Measurements from ENCODE around the gene AOAH.

AOAH gene

DNA sequence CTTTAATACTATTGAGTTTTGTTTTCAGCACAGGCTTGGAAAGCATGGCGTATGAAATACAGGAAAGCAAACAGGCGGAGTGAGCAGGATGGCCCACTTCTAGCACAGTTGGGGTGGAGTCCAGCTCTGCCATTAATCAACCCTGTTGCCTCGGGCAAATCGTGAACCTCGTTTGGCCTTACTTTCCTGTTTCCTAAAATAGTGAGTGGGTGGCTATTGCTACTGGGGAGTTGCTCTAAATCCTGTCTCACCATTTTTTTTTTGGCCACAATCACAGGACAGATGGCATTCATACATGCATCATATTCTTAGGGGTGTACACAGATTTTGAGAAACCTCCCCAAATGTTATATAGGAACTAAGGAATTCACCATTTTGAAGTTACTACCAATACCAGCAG lies 176.9 kb downstream of the AOAH start:
- DNase-seq (ENCODE audit: low spot score), result no peak

DNA sequence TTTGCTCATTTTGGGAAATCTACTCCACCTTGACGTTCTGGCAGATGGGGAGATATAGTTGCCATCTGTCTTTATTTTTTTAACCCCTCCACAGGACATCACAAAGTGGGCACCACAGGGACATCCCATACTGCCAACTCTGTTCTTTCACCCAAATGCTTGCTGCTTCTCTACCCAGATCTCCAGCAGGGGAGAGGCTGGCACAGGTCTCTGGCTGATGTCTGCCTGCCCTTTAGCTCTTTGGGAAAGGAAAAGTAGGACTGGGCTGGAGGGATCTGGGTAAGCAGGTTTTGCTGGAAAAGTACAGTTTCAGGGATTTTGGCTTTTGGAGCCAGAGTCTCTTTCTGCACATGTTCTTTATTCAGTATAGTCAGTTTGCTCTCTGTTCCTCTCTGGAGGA lies 178.0 kb downstream of the AOAH start:
- DNase-seq (ENCODE audit: low spot score), result no peak

- DNase-seq (ENCODE audit: low spot score), result no peak
Observed at GRCh38 chr7:36545291-36545690, 179.0 kb downstream of the AOAH start.

GRCh38 chr7:36538126-36538525 lies 186.2 kb downstream of the AOAH start:
- DNase-seq (ENCODE audit: low spot score), result no peak

DNA sequence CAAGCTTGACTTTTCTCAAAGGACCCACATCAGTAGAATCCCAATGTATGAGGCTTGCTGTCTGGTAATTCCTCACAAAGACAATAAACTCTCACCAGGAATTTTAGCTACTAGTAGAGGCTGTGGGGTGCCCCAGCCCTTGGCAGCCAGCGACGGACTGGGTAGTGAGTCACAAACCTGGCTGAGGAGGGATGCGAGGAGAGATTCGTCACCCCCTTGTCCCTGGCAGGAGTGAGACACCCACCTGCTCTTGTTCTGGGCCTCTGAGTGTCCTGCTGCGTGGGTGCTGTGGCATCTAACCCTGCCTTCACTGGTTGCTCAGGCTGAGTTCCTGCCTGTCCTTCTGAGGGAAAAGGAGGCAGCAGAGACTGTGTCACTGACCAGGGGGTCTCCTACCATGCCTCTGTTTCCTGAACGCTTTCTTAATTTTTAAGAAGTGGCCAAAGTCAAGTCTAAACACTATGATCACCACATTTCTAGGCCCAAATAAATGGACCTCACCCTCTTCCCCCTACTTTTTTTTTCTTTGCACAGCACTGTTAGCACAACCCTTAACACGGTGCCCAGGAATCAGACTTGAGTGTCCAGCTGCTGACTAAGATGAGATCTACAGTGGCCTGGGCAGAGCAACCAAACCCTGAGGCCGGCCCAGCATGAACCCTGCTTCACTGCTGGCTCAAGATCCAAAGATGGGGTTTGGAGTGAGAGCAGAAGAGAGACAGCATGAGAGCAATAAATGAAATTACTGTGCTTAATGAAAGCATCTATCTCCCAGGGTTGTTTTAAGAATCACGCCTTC lies 188.2 kb downstream of the AOAH start:
- no peak for DNase-seq (ENCODE audit: low spot score)

DNA sequence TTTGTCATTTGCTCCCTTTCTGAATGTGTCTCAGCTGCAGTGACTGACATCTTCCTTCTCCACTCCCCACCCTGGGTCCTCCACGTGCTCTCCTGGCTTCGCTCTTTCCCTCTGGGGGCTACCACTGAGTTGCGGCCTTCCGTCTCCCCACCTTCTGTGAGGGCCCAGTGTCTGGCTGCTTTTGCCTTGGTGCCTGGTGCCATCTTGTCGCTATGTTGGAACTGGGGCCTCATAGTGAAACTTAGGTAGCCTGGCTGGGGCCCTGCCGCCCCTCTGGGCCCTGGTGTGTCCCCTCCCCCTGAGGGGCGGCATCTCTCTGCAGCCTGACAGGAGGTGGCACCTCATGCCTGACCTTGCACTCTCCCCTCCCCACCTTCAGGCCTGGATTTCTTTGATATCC lies 190.6 kb downstream of the AOAH start:
- DNase-seq (ENCODE audit: low spot score), result no peak

DNA sequence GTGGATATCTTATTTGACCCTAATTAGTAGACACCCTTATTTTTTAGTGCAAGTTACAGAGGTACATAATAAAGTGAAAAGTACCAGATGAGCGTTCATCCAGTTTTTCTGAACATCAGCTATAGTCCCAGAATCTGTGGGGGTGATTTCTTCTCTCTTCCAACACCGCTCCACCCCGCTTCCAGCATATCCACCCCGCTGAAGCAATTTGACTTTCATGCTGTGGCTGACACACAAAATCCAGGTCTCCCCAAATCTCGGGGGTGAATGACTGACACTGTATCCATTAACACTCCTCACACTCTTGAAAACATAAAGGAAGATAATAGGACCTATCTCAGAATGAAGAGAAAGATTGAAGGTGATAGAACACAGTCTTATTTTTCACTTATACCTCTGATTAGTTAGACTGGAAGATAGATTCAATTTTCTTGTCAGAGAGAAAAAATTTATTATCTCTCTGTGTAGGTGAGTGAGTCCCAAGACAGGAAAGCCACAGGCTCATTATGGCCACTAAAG lies 191.3 kb downstream of the AOAH start:
- DNase-seq (ENCODE audit: low spot score), result no peak

- DNase-seq (ENCODE audit: low spot score), result no peak
Observed at GRCh38 chr7:36531951-36532350, 192.3 kb downstream of the AOAH start.

DNA sequence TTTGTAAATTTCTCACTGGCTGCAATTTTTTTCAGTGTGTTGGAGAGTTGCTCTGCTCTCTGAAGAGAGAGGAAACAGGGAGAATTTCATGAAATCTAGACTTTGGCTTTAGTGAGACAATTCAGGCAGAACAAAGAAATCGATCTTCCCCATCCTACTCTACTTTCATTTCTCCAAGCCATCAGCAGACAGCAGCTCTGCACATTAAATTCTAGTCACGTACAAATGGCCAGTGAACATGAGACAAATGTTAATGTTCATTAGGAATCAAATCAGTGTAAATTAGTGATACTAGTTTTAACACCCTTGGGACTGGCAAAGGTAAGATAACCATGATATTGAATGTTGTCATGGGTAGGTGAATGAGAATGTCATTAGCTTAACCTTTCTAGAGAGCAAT lies 193.8 kb downstream of the AOAH start:
- no peak for DNase-seq (ENCODE audit: low spot score)

- DNase-seq (ENCODE audit: low spot score), result no peak
Observed at GRCh38 chr7:36527549-36527913, 196.8 kb downstream of the AOAH start.

DNA sequence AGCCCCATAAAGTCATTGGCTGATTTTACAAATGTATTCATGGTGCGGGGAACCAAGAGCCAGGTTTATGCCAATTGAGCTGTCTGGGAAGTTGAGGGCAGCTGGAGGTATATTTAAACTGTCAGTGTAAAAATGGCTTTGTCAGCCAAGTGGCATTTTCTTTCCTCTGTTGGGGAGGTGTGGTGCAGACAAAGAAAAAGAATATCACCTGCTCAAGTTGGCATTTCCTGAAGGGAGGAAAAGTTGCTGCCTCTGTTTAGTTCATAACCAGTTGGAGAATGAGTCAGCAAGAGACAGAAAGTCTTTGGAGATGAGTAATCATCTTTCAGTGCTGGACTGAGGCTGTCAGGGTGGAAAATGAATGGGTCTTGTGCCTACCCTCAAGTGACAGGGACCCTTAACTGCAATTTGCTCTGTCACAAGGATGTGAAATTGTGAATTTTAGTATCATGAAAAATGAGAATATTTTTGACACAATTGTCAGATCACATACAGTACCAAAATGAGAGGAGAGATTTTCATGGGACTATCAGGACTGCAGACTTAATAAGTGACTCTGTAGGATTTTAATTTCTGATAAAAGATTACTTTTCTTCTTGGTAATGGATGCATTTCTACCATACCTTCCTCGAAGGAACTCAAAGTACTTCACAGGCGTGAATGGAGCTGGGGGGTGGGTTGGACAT lies 197.3 kb downstream of the AOAH start:
- peak; percentile 77 for DNase-seq (ENCODE audit: low spot score)

DNA sequence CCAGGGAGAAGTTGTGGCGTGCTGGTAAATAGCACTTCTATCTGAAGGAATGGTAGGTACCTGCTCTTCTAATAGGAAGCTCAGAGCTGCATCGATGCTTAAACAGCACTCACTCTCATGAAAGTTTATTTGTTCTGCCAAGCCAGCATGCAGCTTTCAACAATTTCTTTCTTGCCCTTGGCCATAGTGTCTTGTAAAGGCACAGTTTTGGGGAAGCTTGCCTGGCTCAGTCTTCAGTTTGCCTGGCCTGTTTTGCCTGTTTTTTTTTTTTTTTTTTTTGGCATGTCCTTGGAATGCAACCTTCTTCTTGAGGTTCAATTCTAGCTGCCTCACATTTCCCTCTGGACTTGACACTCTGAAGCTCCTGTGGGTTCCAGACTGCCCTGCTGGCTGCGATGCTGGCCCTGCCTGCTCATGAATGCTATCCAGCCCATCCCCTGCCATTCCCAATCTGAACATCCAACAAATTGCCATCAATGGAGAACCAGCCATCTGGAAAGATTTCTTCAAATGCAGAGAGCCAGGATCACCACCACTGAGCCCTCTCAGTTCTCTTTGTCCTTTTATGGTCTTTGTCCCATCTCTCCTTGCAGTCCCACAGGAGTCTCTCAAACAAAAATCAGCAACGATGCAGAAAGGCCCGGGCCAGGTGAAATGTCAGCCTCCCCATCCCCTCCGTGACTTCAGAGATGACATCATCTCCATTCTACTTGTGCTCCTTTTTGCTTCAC lies 200.8 kb downstream of the AOAH start:
- no peak for DNase-seq (ENCODE audit: low spot score)

DNA sequence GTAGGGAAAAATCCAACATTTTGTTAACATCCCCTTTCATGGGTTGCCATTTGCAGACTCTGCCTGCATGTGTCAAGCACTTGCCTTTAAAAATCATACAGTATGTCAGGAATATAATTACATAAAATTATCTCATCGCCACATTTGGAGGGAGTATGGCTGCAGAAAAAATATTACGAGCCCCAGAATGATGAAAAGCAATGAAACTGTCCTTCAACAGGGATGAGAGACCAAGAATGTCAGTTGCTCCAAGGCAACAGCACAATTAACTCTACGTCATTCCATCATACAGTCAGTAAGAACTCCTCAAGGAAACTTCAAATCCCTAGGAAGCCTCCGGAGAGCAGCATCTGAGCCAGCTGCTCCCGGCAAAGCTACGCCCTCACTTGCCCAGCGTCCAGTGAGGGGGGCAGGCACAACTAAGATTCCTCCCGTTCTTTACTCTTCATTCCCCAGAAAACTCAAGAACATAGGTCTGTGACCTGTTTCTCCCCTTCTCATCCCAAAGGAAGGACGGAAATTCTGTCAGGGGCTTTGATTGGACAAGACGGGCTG lies 201.8 kb downstream of the AOAH start:
- DNase-seq (ENCODE audit: low spot score), result no peak

DNA sequence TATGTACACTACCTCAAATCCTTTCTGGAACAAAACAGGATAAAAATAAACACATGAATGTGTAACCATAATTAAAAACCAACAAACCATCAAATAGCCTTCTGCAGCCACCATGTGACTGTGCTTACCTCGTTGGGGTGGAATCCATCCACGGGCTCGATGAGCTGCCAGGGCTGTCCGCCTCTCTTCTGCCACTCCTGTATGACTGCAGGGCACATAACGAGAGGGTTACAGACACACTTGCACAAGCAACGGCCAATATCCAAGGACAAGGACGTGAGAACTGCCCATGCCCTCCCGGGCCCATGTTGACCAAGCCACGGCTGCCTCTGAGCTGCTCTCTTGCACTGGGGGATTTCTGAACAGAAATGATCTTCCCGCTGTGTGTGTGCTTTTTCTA lies 202.4 kb downstream of the AOAH start:
- DNase-seq (ENCODE audit: low spot score), result no peak

- no peak for DNase-seq (ENCODE audit: low spot score)
Observed at GRCh38 chr7:36521133-36521532, 203.2 kb downstream of the AOAH start.

- DNase-seq (ENCODE audit: low spot score), result no peak
Observed at GRCh38 chr7:36515847-36516246, 208.4 kb downstream of the AOAH start.

DNA sequence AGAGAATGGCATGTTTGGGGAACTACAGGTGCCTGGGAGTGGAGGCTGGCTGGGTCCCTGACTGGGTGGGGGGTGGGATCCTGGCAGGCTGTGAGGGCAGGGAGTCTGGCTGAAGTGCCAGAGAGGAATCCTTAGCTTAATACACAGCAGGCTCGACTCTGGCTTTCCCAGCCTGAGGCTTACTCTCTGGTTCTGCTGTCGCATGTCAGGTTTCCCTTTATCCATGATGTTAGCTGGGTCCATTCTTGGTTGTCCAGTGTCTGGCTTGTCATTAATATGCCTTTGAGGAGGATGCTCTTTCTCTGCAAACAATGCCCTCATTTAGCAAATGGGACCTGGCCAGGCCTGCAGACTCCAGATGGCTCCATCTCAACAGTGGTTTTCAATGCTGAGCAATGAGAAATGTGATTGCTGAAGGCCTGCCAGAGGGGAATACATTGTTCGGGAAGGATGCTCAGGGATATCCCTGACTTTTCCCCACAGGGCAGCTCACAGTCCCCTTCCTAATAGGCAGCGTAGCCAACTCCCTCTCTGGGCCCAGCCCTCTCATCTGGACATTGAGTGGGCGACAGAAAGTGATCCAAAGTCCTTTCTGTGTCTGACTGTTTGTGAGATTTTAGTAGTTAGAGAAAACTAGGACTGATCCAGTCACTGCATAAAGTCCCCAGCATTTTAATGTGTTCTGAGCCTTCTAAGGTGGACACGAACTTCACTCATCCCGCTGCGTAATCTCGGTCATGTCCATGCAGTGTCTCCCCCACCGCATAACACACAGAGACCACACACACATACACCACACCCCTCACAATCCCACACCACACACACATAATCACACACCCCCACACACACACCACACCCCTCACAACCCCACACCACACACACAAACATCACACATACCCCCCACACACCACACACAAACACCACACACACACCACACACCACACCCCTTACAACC lies 209.7 kb downstream of the AOAH start:
- DNase-seq (ENCODE audit: low spot score), result no peak

- DNase-seq (ENCODE audit: low spot score), result no peak
Observed at GRCh38 chr7:36513393-36513792, 210.9 kb downstream of the AOAH start.

DNA sequence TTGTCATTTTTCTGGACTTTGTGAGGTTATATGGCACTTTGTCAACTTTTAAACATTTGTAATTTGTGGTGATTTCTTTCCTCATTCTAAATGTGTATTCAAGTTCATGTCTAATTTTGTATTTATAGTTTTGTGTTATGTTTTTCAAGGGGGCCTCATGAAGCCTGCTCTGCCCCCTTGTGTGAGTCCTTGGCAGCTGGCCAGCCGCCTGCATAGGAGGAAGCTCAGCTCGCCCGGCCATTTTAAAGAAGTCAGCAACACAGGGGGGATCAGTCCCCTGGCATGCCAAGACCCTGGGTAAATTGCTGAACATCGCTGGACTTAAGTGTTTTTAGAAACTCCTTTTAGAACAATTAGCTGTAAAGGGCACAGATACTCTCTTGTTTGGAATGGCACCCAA lies 211.7 kb downstream of the AOAH start:
- no peak for DNase-seq (ENCODE audit: low spot score)

GRCh38 chr7:36509962-36510361 lies 214.3 kb downstream of the AOAH start:
- no peak for DNase-seq (ENCODE audit: low spot score)

Data from LoVo (cell line).